Panc1 (cell line): Measurements from ENCODE around the gene PTPN4.

ENCODE experiments used
- POLR2AphosphoS5 ChIP-seq: IDR thresholded peaks from 2 replicates; pipeline ENCODE4 v1.6.1; 2012; ENCODE audit warnings: mild to moderate bottlenecking, low read depth, low read length, moderate library complexity
- REST ChIP-seq, 2 experiments: IDR thresholded peaks; 2 replicates each; pipeline ENCODE4 v1.6.1; 2011 to 2012; ENCODE audit warnings: low read depth in 2 of 2, control low read depth in 1 of 2, low read length in 1 of 2, mild to moderate bottlenecking in 1 of 2, moderate library complexity in 1 of 2; ENCODE audit not compliant: insufficient read depth in 1 of 2
- TF ChIP-seq, protein P1 (sequence below): fragments of 450-650 bp; IDR thresholded peaks from 2 replicates; pipeline ENCODE4 v1.5.1; 2017; ENCODE audit warnings: mild to moderate bottlenecking

DNA sequence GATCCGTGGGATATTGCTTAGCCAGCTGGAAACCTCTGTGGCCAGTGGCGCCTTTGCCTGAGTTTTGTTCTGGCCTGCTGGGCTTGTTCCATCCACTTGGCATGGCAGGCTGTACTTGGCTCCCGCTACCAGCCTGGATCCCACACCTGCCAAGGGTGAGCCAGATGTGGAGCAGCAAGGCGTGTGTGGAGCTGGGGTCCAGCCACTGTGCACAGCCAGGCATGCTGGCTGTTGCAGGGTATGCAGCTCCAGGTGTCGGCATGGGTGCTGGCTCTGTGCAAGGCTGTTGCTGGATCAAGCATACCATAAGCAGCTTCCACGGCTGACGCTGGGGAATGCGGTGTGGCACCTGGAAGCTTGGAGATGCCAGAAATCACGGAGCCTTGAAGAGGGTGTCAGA is 34.5 kb downstream of the PTPN4 start:
- TF ChIP-seq, protein P1, sequence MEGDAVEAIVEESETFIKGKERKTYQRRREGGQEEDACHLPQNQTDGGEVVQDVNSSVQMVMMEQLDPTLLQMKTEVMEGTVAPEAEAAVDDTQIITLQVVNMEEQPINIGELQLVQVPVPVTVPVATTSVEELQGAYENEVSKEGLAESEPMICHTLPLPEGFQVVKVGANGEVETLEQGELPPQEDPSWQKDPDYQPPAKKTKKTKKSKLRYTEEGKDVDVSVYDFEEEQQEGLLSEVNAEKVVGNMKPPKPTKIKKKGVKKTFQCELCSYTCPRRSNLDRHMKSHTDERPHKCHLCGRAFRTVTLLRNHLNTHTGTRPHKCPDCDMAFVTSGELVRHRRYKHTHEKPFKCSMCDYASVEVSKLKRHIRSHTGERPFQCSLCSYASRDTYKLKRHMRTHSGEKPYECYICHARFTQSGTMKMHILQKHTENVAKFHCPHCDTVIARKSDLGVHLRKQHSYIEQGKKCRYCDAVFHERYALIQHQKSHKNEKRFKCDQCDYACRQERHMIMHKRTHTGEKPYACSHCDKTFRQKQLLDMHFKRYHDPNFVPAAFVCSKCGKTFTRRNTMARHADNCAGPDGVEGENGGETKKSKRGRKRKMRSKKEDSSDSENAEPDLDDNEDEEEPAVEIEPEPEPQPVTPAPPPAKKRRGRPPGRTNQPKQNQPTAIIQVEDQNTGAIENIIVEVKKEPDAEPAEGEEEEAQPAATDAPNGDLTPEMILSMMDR = no peak
- no peak for TF ChIP-seq POLR2AphosphoS5
- no peak for TF ChIP-seq REST (IDR thresholded peaks at IDR 0.05; ENCODE audit: insufficient read depth in 1 of 2, low read depth in 2 of 2, low read length in 1 of 2)
